K562 (cell line): Measurements from ENCODE around the gene FAM234A. TPM values are rescaled to one million over a fixed set of nuclear protein-coding genes. Genes with fewer than 3 reads are reported as not detected.
"Not testable (repeated sequence)": the region's sequence is repeated elsewhere in the genome, so short reads cannot be mapped to it uniquely, and the experiment has no call there.

Source experiments
- ARNT ChIP-seq, 2 experiments: fragments of 450-650 bp; IDR thresholded peaks; 2 replicates each; pipeline ENCODE4 v1.6.1; 2016; ENCODE audit warnings: mild to moderate bottlenecking in 1 of 2
- CBFA2T2 ChIP-seq: fragments of 450-650 bp; conservative IDR thresholded peaks from 2 replicates; pipeline ENCODE4 v1.6.1; 2017; ENCODE audit warnings: mild to moderate bottlenecking
- DPF2 ChIP-seq: fragments of 450-650 bp; IDR thresholded peaks from 2 replicates; pipeline ENCODE4 v1.6.1; 2016
- L3MBTL2 ChIP-seq: fragments of 450-650 bp; IDR thresholded peaks from 2 replicates; pipeline ENCODE4 v1.6.1; 2016; ENCODE audit warnings: mild to moderate bottlenecking, moderate library complexity
- NR2C1 ChIP-seq, 2 experiments: fragments of 450-650 bp; IDR thresholded peaks; 2 replicates each; pipeline ENCODE4 v1.6.1; 2017; ENCODE audit warnings: mild to moderate bottlenecking in 2 of 2, antibody characterized with exemption in 1 of 2, inconsistent platforms in 1 of 2, missing compliant biosample characterization in 1 of 2, missing genetic modification characterization in 1 of 2
- ZBTB40 ChIP-seq, 2 experiments: fragments of 450-650 bp in 1 of 2; sonication (generic) in 1 of 2; formaldehyde crosslinking in 1 of 2; IDR thresholded peaks; 2 replicates each; pipeline versions ENCODE4 v1.7.1 to v1.9.0; 2016 to 2022; ENCODE audit warnings: inconsistent platforms in 1 of 2, mild to moderate bottlenecking in 1 of 2, missing genetic modification reagents in 1 of 2
- polyA plus RNA-seq, 8 experiments: library from polyadenylated mRNA; depleted of rRNA in 4 of 8; stranded (reverse) in 5 of 8; unstranded in 3 of 8; fragments of >200 nt; fragmentation: Nextera tagmentation in 2 of 8; fragmentation: Illumina TruSeq in 1 of 8; extraction: Ambion mirVana in 2 of 8; extraction: Trizol in 1 of 8; gene quantifications; 2 replicates each; pipeline versions ENCODE4 v1.2.1 to v1.2.3, GENCODE V29; 2011 to 2014; ENCODE audit warnings: inconsistent platforms in 1 of 8, missing spikeins in 1 of 8
- total RNA-seq, 7 experiments: library from RNA; depleted of rRNA in 6 of 7; stranded (reverse); fragments of >200 nt in 6 of 7; fragmentation: Illumina TruSeq in 2 of 7; extraction: Trizol in 2 of 7; gene quantifications; 2 replicates each; pipeline versions ENCODE4 v1.2.1 to v1.2.3, GENCODE V29; 2011 to 2021; ENCODE audit warnings: low replicate concordance in 1 of 7

The FAM234A gene
- total and polyA plus RNA-seq, 9 of the 15 experiments (the other 6 are each of a cell fraction or from before 2014, with no cell fraction given): 1.0 to 47.9 (median 15.0) TPM

GRCh38 chr16:258091-258490 lies 23.5 kb downstream of the FAM234A start (continued):
- TF ChIP-seq ZBTB40 (IDR thresholded peaks at IDR 0.05) (0 out of 2 replicates have a peak, but pooled peaks have one; percentile 28), ARNT (IDR thresholded peaks at IDR 0.05) (peak in 1 of 2 experiments; percentile 43; a peak in 1 of 4 replicates), L3MBTL2 (peak; percentile 26; the same call in 1 of the 2 replicates), DPF2 (peak; percentile 73), NR2C1 (tag; IDR thresholded peaks at IDR 0.05) (peak; percentile 28; the same call in 1 of the 2 replicates), CBFA2T2 (peak; percentile 56)
- not testable (repeated sequence) for TF ChIP-seq ZBTB40 (CRISPR knock-in tag; IDR thresholded peaks at IDR 0.05); NR2C1 (IDR thresholded peaks at IDR 0.05)
